NCI-H146 treated with DMSO at 0.1 percent for 48 hours (cell line): ENCODE measurements around the gene SMIM41.

Experiments used
- DNase-seq: peaks from one replicate; lab custom pipeline; 2025; ENCODE audit not compliant: unreplicated experiment; lab: John Stamatoyannopoulos, UW

The SMIM41 gene

GRCh38 chr12:52062167-52063081, 17.1 kb upstream of the SMIM41 start:
- DNase-seq = no peak

- no peak for DNase-seq
These were observed 16.2 kb upstream of the SMIM41 start for GRCh38 chr12:52063082-52063924.

- DNase-seq = no peak
These were observed 15.4 kb upstream of the SMIM41 start for GRCh38 chr12:52063981-52064649.

- no peak for DNase-seq
These were observed 13.0 kb upstream of the SMIM41 start for GRCh38 chr12:52066346-52067080.

- DNase-seq = no peak
These were observed 12.5 kb upstream of the SMIM41 start for GRCh38 chr12:52067081-52067374.

- peak; percentile 93 for DNase-seq
These were observed 9.9 kb upstream of the SMIM41 start, which contains the start of gene ATG101 for GRCh38 chr12:52069327-52070184. ATG101 (plus strand) TSS chr12:52069978; CDS start chr12:52073651, 3,673 bp downstream.

GRCh38 chr12:52070185-52070925, 9.1 kb upstream of the SMIM41 start:
- DNase-seq = no peak

- DNase-seq = no peak
These were observed 5.7 kb upstream of the SMIM41 start for GRCh38 chr12:52073531-52074381.

GRCh38 chr12:52074971-52075724, 4.4 kb upstream of the SMIM41 start:
- DNase-seq = no peak

GRCh38 chr12:52076811-52077210, 2.7 kb upstream of the SMIM41 start:
- no peak for DNase-seq

GRCh38 chr12:52078276-52078675, 1.2 kb upstream of the SMIM41 start:
- DNase-seq = no peak

GRCh38 chr12:52080403-52081251, 1.1 kb downstream of the SMIM41 start:
- DNase-seq = no peak

- peak; percentile 38 for DNase-seq
These were observed 1.8 kb downstream of the SMIM41 start for GRCh38 chr12:52081263-52081733.

- no peak for DNase-seq
These were observed 2.6 kb downstream of the SMIM41 start for GRCh38 chr12:52082026-52082668.

- no peak for DNase-seq
These were observed 3.1 kb downstream of the SMIM41 start for GRCh38 chr12:52082669-52082987.

GRCh38 chr12:52082988-52083637, 3.6 kb downstream of the SMIM41 start:
- peak; percentile 39 for DNase-seq
